H9 (cell line): ENCODE results near the gene STAG2. TPM values are rescaled to one million over a fixed set of nuclear protein-coding genes. Genes with fewer than 3 reads are reported as not detected.
"Not testable (repeated sequence)": the region's sequence is repeated elsewhere in the genome, so short reads cannot be mapped to it uniquely, and the experiment has no call there.

Experiments used
- DNase-seq: peaks from one replicate; pipeline ENCODE4 v3.0.0-alpha.2; 2017
- H2AFZ ChIP-seq: one replicate; pipeline ENCODE4 v1.6.1; 2013; ENCODE audit warnings: mild to moderate bottlenecking, low read length, control low read depth, moderate library complexity
- H2AK5ac ChIP-seq: 2 replicates; pipeline ENCODE4 v1.6.1; 2013; ENCODE audit warnings: low read length, control low read depth, mixed read lengths; ENCODE audit not compliant: insufficient read length
- H2BK120ac ChIP-seq: one replicate; pipeline ENCODE4 v1.6.1; 2013; ENCODE audit warnings: low read depth, mild to moderate bottlenecking, low read length, control low read depth, inconsistent platforms; ENCODE audit not compliant: poor library complexity, severe bottlenecking
- H2BK12ac ChIP-seq: 2 replicates; pipeline ENCODE4 v1.6.1; 2013; ENCODE audit warnings: low read length, control low read depth, mixed read lengths, low read depth; ENCODE audit not compliant: insufficient read length
- H2BK15ac ChIP-seq: 2 replicates; pipeline ENCODE4 v1.6.1; 2013; ENCODE audit warnings: low read depth, low read length, control low read depth
- H2BK20ac ChIP-seq: one replicate; pipeline ENCODE4 v1.6.1; 2013; ENCODE audit warnings: low read depth, mild to moderate bottlenecking, low read length, control low read depth, inconsistent platforms; ENCODE audit not compliant: poor library complexity, severe bottlenecking
- H2BK5ac ChIP-seq: 2 replicates; pipeline ENCODE4 v1.6.1; 2013; ENCODE audit warnings: low read length, control low read depth, mixed read lengths; ENCODE audit not compliant: insufficient read length
- H3K14ac ChIP-seq: 2 replicates; pipeline ENCODE4 v1.6.1; 2013; ENCODE audit warnings: low read length, control low read depth; ENCODE audit not compliant: insufficient read depth
- H3K18ac ChIP-seq: 2 replicates; pipeline ENCODE4 v1.6.1; 2013; ENCODE audit warnings: low read depth, mild to moderate bottlenecking, mixed read lengths, low read length, control low read depth; ENCODE audit not compliant: insufficient read length
- H3K23ac ChIP-seq: 2 replicates; pipeline ENCODE4 v1.6.1; 2013; ENCODE audit warnings: low read length, control low read depth, mixed read lengths, low read depth; ENCODE audit not compliant: insufficient read length
- H3K23me2 ChIP-seq: 2 replicates; pipeline ENCODE4 v1.6.1; 2013; ENCODE audit warnings: low read depth, mild to moderate bottlenecking, mixed read lengths, low read length, control low read depth; ENCODE audit not compliant: insufficient read length, poor library complexity, severe bottlenecking
- H3K27ac ChIP-seq: 2 replicates; pipeline ENCODE4 v1.5.1; 2013; ENCODE audit warnings: low read length, control low read depth, mixed read lengths, low read depth; ENCODE audit not compliant: insufficient read length
- H3K27me3 ChIP-seq: 2 replicates; pipeline ENCODE4 v1.6.1; 2013; ENCODE audit warnings: low read length, control low read depth, inconsistent platforms; ENCODE audit not compliant: insufficient read depth
- H3K4ac ChIP-seq: 2 replicates; pipeline ENCODE4 v1.6.1; 2013; ENCODE audit warnings: low read depth, mild to moderate bottlenecking, control low read depth, inconsistent platforms, low read length, moderate library complexity
- H3K4me1 ChIP-seq: 2 replicates; pipeline ENCODE4 v1.6.1; 2013; ENCODE audit warnings: low read length, control low read depth, inconsistent platforms; ENCODE audit not compliant: insufficient read depth
- H3K4me2 ChIP-seq: 2 replicates; pipeline ENCODE4 v1.6.1; 2013; ENCODE audit warnings: low read length, control low read depth, mixed read lengths; ENCODE audit not compliant: insufficient read length, insufficient read depth
- H3K56ac ChIP-seq: 2 replicates; pipeline ENCODE4 v1.6.1; 2013; ENCODE audit warnings: low read depth, mild to moderate bottlenecking, mixed read lengths, low read length, control low read depth; ENCODE audit not compliant: insufficient read length
- H3K79me1 ChIP-seq: 2 replicates; pipeline ENCODE4 v1.6.1; 2013; ENCODE audit warnings: low read depth, mild to moderate bottlenecking, moderate library complexity, low read length, control low read depth, inconsistent platforms; ENCODE audit not compliant: insufficient read depth, poor library complexity, severe bottlenecking
- H3K79me2 ChIP-seq: 2 replicates; pipeline ENCODE4 v1.6.1; 2013; ENCODE audit warnings: low read length, control low read depth, inconsistent platforms; ENCODE audit not compliant: insufficient read depth
- H3K9ac ChIP-seq: 2 replicates; pipeline ENCODE4 v1.6.1; 2013; ENCODE audit warnings: low read length, control low read depth, mixed read lengths; ENCODE audit not compliant: insufficient read length; ENCODE audit errors: extremely low read depth
- H3K9me3 ChIP-seq: one replicate; pipeline ENCODE4 v1.6.1; 2013; ENCODE audit warnings: low read depth, low read length, inconsistent platforms; ENCODE audit not compliant: control insufficient read depth
- H3T11ph ChIP-seq: one replicate; pipeline ENCODE4 v1.6.1; 2013; ENCODE audit warnings: mild to moderate bottlenecking, low read length, control low read depth, inconsistent platforms
- H4K20me1 ChIP-seq: one replicate; pipeline ENCODE4 v1.6.1; 2013; ENCODE audit not compliant: control insufficient read depth, insufficient read length, insufficient read depth
- H4K5ac ChIP-seq: 2 replicates; pipeline ENCODE4 v1.6.1; 2013; ENCODE audit warnings: low read depth, mild to moderate bottlenecking, mixed read lengths, low read length, control low read depth; ENCODE audit not compliant: insufficient read length
- H4K8ac ChIP-seq: replicated peaks from 2 replicates; pipeline ENCODE4 v1.6.1; 2013; ENCODE audit warnings: low read length, control low read depth, mixed read lengths, low read depth; ENCODE audit not compliant: insufficient read length
- H4K91ac ChIP-seq: 2 replicates; pipeline ENCODE4 v1.6.1; 2013; ENCODE audit warnings: low read depth, mild to moderate bottlenecking, moderate library complexity, mixed read lengths, low read length, control low read depth; ENCODE audit not compliant: insufficient read length
- H3K27ac Mint-ChIP-seq, 3 experiments: 2 replicates in 2 of 3; 3 replicates in 1 of 3; pipeline ENCODE4 v1.8.0; 2020 to 2021; ENCODE audit warnings: mixed read lengths in 3 of 3, mild to moderate bottlenecking in 1 of 3, moderate library complexity in 1 of 3
- H3K27me3 Mint-ChIP-seq: 2 replicates; pipeline ENCODE4 v1.8.0; 2021; ENCODE audit warnings: low read depth, mild to moderate bottlenecking, moderate library complexity, mixed read lengths
- H3K36me3 Mint-ChIP-seq, 3 experiments: 2 replicates in 2 of 3; 3 replicates in 1 of 3; pipeline ENCODE4 v1.8.0; 2020 to 2021; ENCODE audit warnings: low read depth in 3 of 3, mixed read lengths in 3 of 3; ENCODE audit not compliant: insufficient read depth in 1 of 3
- H3K4me1 Mint-ChIP-seq, 2 experiments: 2 replicates each; pipeline ENCODE4 v1.8.0; 2020; ENCODE audit warnings: mixed read lengths in 2 of 2
- H3K4me3 Mint-ChIP-seq, 2 experiments: 2 replicates in 1 of 2; 3 replicates in 1 of 2; pipeline ENCODE4 v1.8.0; 2020 to 2021; ENCODE audit warnings: mild to moderate bottlenecking in 2 of 2, mixed read lengths in 2 of 2, moderate library complexity in 1 of 2
- H3K9me3 Mint-ChIP-seq, 2 experiments: 2 replicates in 1 of 2; 3 replicates in 1 of 2; pipeline ENCODE4 v1.8.0; 2020; ENCODE audit warnings: mild to moderate bottlenecking in 2 of 2, mixed read lengths in 2 of 2, moderate library complexity in 1 of 2
- CTCF ChIP-seq: fragments of 200-600 bp; sonication (generic); conservative IDR thresholded peaks from 3 replicates; pipeline ENCODE4 v1.8.0; 2021; ENCODE audit warnings: antibody characterized with exemption, mild to moderate bottlenecking
- WGBS: extraction: QIAGEN DNeasy Blood & Tissue Kit; methylation state at CpG from one replicate; pipeline ENCODE4 v1.1.7; 2013; ENCODE audit warnings: missing lambda C conversion rate, low lambda C conversion rate, mixed read lengths; ENCODE audit not compliant: insufficient read length; ENCODE audit errors: extremely low coverage; 5-methylcytosine and 5-hydroxymethylcytosine counted together
- total RNA-seq: library from RNA; stranded (reverse); gene quantifications from 2 replicates; pipeline ENCODE4 v1.2.1, GENCODE V29; 2021

The STAG2 gene
- total RNA-seq, 1 experiment from 2014 or later, result 81.6 TPM

DNA sequence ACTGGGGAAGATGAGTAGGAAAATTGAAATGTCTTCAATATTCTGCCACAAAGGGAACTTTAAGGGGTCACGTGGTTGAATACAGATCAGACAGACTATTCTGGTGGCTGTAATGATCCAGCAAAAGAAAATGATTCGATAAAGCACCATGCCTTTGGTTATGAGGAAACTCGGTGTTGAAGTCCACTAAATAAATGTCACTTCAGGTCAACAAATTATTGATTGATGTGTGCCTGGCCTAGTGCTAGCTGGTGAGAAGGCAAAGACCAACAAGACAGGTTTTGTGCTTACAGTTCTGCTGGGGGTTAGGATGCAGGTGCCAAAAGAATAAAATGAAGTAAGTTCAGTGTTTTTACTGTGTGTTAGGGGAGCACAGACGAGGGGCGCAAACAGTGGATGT, 142.5 kb downstream of the STAG2 start:
- Histone ChIP-seq H3K56ac (no peak overlapping the region), H3K23me2 (no peaks in the 10 kb centered on the region), H4K8ac (no peak overlapping the region), H3K4ac (no peak overlapping the region), H3T11ph (no peak overlapping the region), H4K5ac (no peak overlapping the region), H2BK120ac (no peak overlapping the region), H3K27me3 (no peaks in the 10 kb centered on the region), H2BK12ac (no peak overlapping the region), H2BK15ac (no peak overlapping the region), H3K4me1 (no peaks in the 10 kb centered on the region), H3K14ac (no peak overlapping the region), H3K79me1 (no peaks in the 10 kb centered on the region), H2BK5ac (no peak overlapping the region), H2AK5ac (no peak overlapping the region), H2BK20ac (no peak overlapping the region), H3K23ac (no peak overlapping the region), H3K18ac (no peak overlapping the region), H4K20me1 (no peaks in the 10 kb centered on the region), H3K4me2 (no peak overlapping the region), H3K9ac (no peak overlapping the region), H3K79me2 (no peaks in the 10 kb centered on the region), H2AFZ (no peak overlapping the region), H3K9me3 (peaks cover 12% of the 10 kb centered on the region), H3K27ac (no peak overlapping the region), H4K91ac (no peak overlapping the region)
- H3K36me3 Mint-ChIP-seq, result peaks cover 14 to 20% (median 17%) of the 10 kb centered on the region in 3 experiments
- no peak overlapping the region for H3K27ac Mint-ChIP-seq
- TF ChIP-seq CTCF, result no peak
- no peaks in the 10 kb centered on the region; the same call in 1 of the 2 replicates for H3K27me3 Mint-ChIP-seq
- DNase-seq, result no peak
- H3K9me3 Mint-ChIP-seq, result peaks cover 13 to 36% of the 10 kb centered on the region in 2 experiments
- WGBS, result no CpG with 5 or more reads among the region's 5 CpGs
- no peaks in the 10 kb centered on the region for H3K4me1 Mint-ChIP-seq
- no peak overlapping the region for H3K4me3 Mint-ChIP-seq

DNA sequence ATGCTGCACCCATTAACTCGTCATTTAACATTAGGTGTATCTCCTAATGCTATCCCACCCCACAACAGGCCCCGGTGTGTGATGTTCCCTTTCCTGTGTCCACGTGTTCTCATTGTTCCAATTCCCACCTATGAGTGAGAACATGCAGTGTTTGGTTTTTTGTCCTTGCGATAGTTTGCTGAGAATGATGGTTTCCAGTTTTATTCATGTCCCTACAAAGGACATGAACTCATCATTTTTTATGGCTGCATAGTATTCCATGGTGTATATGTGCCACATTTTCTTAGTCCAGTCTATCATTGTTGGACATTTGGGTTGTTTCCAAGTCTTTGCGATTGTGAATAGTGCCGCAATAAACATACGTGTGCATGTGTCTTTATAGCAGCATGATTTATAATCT, 143.0 kb downstream of the STAG2 start:
- H3K4me2 ChIP-seq, H2BK5ac ChIP-seq, H2AFZ ChIP-seq, H2AK5ac ChIP-seq, H3K27me3 Mint-ChIP-seq, H3K4me3 Mint-ChIP-seq, H3K23ac ChIP-seq, H3K4me1 ChIP-seq, H3K14ac ChIP-seq, H2BK15ac ChIP-seq, H3K4ac ChIP-seq, H3K18ac ChIP-seq, H2BK120ac ChIP-seq, H4K5ac ChIP-seq, H3K27ac Mint-ChIP-seq, H3K4me1 Mint-ChIP-seq, H2BK12ac ChIP-seq, H4K91ac ChIP-seq, H3K79me2 ChIP-seq, H2BK20ac ChIP-seq, DNase-seq, H4K20me1 ChIP-seq, H3K9ac ChIP-seq, H3K23me2 ChIP-seq, H4K8ac ChIP-seq, H3T11ph ChIP-seq, H3K27me3 ChIP-seq, H3K27ac ChIP-seq, H3K79me1 ChIP-seq, H3K56ac ChIP-seq: not testable (repeated sequence)
- no CpG with 5 or more reads among the region's 7 CpGs for WGBS
- Mint-ChIP-seq H3K36me3 (peaks cover 10 to 26% (median 15%) of the 10 kb centered on the region in 3 experiments), H3K9me3 (peaks cover 17 to 38% of the 10 kb centered on the region in 2 experiments)
- peaks cover 12% of the 10 kb centered on the region for H3K9me3 ChIP-seq
